HG02610 (cell line): Measurements from ENCODE around the gene CLMN.
"Not testable (repeated sequence)": the region's sequence is repeated elsewhere in the genome, so short reads cannot be mapped to it uniquely, and the experiment has no call there.

Experiments
- ATAC-seq: cut with Tn5 transposase; IDR thresholded peaks from one replicate; pipeline ENCODE4 v1.9.1; 2021; ENCODE audit warnings: mild to moderate bottlenecking, moderate library complexity; ENCODE audit not compliant: unreplicated experiment

Gene CLMN

GRCh38 chr14:95197551-95197950, 122.2 kb downstream of the CLMN start:
- no peak for ATAC-seq

- no peak for ATAC-seq
Measured at GRCh38 chr14:95196826-95197545, 122.7 kb downstream of the CLMN start.

- ATAC-seq: peak; percentile 56
Measured at GRCh38 chr14:95196268-95196667, 123.4 kb downstream of the CLMN start.

GRCh38 chr14:95195031-95195430, 124.7 kb downstream of the CLMN start:
- ATAC-seq: no peak

GRCh38 chr14:95193081-95193480, 126.6 kb downstream of the CLMN start:
- no peak for ATAC-seq

- no peak for ATAC-seq
Measured at GRCh38 chr14:95192311-95192710, 127.4 kb downstream of the CLMN start.

GRCh38 chr14:95191445-95192199, 128.1 kb downstream of the CLMN start:
- ATAC-seq: no peak

- ATAC-seq: no peak
Measured at GRCh38 chr14:95190857-95191256, 128.9 kb downstream of the CLMN start.

GRCh38 chr14:95190346-95190840, 129.3 kb downstream of the CLMN start:
- ATAC-seq: no peak

GRCh38 chr14:95189367-95190132, 130.2 kb downstream of the CLMN start:
- no peak for ATAC-seq

GRCh38 chr14:95188380-95188779, 131.3 kb downstream of the CLMN start:
- ATAC-seq: no peak

- ATAC-seq: no peak
Measured at GRCh38 chr14:95185767-95186392, 133.8 kb downstream of the CLMN start.

GRCh38 chr14:95185033-95185766, 134.5 kb downstream of the CLMN start:
- ATAC-seq: no peak

GRCh38 chr14:95184413-95184790, 135.3 kb downstream of the CLMN start:
- ATAC-seq: no peak

- ATAC-seq: no peak
Measured at GRCh38 chr14:95183532-95184412, 135.9 kb downstream of the CLMN start.

GRCh38 chr14:95183082-95183481, 136.6 kb downstream of the CLMN start:
- ATAC-seq: no peak

GRCh38 chr14:95182379-95182778, 137.3 kb downstream of the CLMN start:
- no peak for ATAC-seq

- no peak for ATAC-seq
Measured at GRCh38 chr14:95180966-95181741, 138.6 kb downstream of the CLMN start.

- not testable (repeated sequence) for ATAC-seq
Measured at GRCh38 chr14:95175670-95176069, 144.0 kb downstream of the CLMN start.
